H1 (cell line): Measurements from ENCODE around the gene TUBAL3.

Source experiments
- EP300 ChIP-seq, 2 experiments: IDR thresholded peaks; 1 replicate in 1 of 2; 2 replicates in 1 of 2; pipeline ENCODE4 v1.6.1; 2011 to 2012; ENCODE audit warnings: low read depth in 2 of 2, low read length in 2 of 2, mild to moderate bottlenecking in 2 of 2, borderline replicate concordance in 1 of 2, inconsistent platforms in 1 of 2, moderate library complexity in 1 of 2
- MAX ChIP-seq: IDR thresholded peaks from 2 replicates; pipeline ENCODE4 v1.6.1; 2012; ENCODE audit warnings: inconsistent platforms
- POLR2A ChIP-seq, 2 experiments: IDR thresholded peaks; 1 replicate in 1 of 2; 2 replicates in 1 of 2; pipeline ENCODE4 v1.6.1; 2011; ENCODE audit warnings: low read depth in 2 of 2, low read length in 2 of 2, mild to moderate bottlenecking in 2 of 2; ENCODE audit errors: control extremely low read depth in 1 of 2
- POU5F1 ChIP-seq: IDR thresholded peaks from 2 replicates; pipeline ENCODE4 v1.6.1; 2011; ENCODE audit warnings: low read depth, mild to moderate bottlenecking, low read length, moderate library complexity
- RXRA ChIP-seq: IDR thresholded peaks from 2 replicates; pipeline ENCODE4 v1.6.1; 2011; ENCODE audit warnings: low read depth, mild to moderate bottlenecking, low read length, moderate library complexity; ENCODE audit not compliant: insufficient read depth
- SIRT6 ChIP-seq: IDR thresholded peaks from one replicate; pipeline ENCODE4 v1.7.1; 2012; ENCODE audit warnings: low read length, inconsistent platforms
- SP2 ChIP-seq: IDR thresholded peaks from 2 replicates; pipeline ENCODE4 v1.6.1; 2012; ENCODE audit warnings: mild to moderate bottlenecking, low read length, inconsistent platforms
- TAF1 ChIP-seq: IDR thresholded peaks from 2 replicates; pipeline ENCODE4 v1.6.1; 2011; ENCODE audit warnings: mild to moderate bottlenecking, low read depth, low read length
- TEAD4 ChIP-seq: IDR thresholded peaks from 2 replicates; pipeline ENCODE4 v1.6.1; 2012; ENCODE audit warnings: low read depth, low read length, inconsistent platforms, mixed read lengths
- YY1 ChIP-seq: IDR thresholded peaks from 2 replicates; pipeline ENCODE4 v1.6.1; 2011; ENCODE audit warnings: low read depth, mild to moderate bottlenecking, low read length
- TF ChIP-seq, protein P1 (sequence below), 3 experiments: IDR thresholded peaks; 1 replicate in 2 of 3; 2 replicates in 1 of 3; pipeline versions ENCODE4 v1.5.1 to v1.6.1; 2011; ENCODE audit warnings: low read length in 3 of 3, mild to moderate bottlenecking in 3 of 3, inconsistent platforms in 2 of 3, low read depth in 1 of 3, moderate library complexity in 1 of 3; ENCODE audit not compliant: insufficient read depth in 1 of 3; ENCODE audit errors: control extremely low read depth in 1 of 3

GRCh38 chr10:5406918-5407317 lies 2.3 kb upstream of the TUBAL3 start:
- TF ChIP-seq POLR2A (IDR thresholded peaks at IDR 0.05; ENCODE audit: control extremely low read depth in 1 of 2, low read depth in 2 of 2, low read length in 2 of 2) (no peak), YY1 (no peak), TEAD4 (no peak), POU5F1 (no peak), SP2 (no peak), EP300 (IDR thresholded peaks at IDR 0.05; ENCODE audit: borderline replicate concordance in 1 of 2, low read depth in 2 of 2, low read length in 2 of 2) (no peak), SIRT6 (no peak), RXRA (no peak), TAF1 (no peak), MAX (no peak)
- TF ChIP-seq, protein P1, sequence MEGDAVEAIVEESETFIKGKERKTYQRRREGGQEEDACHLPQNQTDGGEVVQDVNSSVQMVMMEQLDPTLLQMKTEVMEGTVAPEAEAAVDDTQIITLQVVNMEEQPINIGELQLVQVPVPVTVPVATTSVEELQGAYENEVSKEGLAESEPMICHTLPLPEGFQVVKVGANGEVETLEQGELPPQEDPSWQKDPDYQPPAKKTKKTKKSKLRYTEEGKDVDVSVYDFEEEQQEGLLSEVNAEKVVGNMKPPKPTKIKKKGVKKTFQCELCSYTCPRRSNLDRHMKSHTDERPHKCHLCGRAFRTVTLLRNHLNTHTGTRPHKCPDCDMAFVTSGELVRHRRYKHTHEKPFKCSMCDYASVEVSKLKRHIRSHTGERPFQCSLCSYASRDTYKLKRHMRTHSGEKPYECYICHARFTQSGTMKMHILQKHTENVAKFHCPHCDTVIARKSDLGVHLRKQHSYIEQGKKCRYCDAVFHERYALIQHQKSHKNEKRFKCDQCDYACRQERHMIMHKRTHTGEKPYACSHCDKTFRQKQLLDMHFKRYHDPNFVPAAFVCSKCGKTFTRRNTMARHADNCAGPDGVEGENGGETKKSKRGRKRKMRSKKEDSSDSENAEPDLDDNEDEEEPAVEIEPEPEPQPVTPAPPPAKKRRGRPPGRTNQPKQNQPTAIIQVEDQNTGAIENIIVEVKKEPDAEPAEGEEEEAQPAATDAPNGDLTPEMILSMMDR (IDR thresholded peaks at IDR 0.05; ENCODE audit: control extremely low read depth in 1 of 3, insufficient read depth in 1 of 3, low read depth in 1 of 3, low read length in 3 of 3): no peak
